Stimulated activated CD4-positive, alpha-beta T cell treated with anti-CD3 and anti-CD28 coated beads, Interleukin-4, amount 100 ng/mL, for 24 hours (primary cell): ENCODE results near the gene PALD1.
"Not testable (repeated sequence)": the region's sequence is repeated elsewhere in the genome, so short reads cannot be mapped to it uniquely, and the experiment has no call there.

Experiments
- DNase-seq: peaks from one replicate; pipeline ENCODE4 v3.0.0-alpha.2; 2020

Gene PALD1

DNA sequence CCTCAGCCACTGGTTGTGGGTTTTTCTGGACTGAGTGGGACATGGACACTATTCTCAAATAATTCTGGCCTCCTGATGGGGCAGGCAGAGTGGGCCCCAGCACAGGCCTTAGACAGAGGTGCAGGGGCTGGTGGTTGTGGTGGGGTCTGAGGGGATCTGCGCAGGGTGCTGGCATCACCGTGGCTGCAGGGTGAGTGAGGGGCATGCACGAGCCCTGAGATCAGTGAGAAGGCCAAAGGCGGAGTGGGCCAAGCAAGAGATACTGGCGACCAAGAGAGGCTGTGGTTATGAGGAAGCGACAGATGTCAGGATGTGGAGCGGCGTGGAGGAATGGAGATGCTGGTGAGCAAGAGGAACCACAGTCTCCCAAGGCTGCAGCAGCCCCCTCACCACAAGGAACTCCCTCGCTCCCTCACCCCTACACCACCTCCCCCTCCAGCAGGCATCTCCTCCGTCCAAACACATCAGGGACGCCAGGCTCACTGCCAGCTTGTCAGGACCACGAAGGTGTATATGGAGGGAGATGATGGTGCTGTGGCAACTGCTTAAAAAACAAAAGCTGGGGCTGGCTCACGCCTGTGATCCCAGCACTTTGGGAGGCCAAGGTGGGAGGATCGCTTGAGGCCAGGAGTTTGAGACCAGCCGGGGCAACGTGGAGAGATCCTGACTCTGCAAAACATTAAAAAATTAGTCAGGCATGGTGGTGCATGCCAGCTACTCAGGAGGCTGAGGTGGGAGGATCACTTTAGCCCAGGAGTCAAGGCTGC, 114.4 kb downstream of the PALD1 start:
- DNase-seq, result no peak

DNA sequence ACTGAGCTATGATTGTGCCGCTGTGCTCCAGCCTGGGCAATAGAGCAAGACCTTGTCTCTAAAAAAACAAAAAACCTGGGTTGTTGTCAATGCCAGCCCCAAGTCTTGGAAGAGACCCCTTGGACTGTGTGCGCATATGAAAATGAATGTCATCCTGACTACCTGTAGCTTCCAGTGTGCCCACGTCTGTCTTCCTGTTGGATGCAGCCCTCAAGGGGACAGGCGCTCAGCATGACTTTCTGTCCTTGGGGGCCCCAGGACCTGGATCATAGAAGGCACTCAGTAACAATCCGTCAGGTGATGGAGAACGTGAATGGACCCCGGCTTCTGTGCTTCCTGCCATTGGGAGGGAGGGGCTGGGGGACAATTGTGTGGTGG, 114.9 kb downstream of the PALD1 start:
- DNase-seq, result no peak

DNA sequence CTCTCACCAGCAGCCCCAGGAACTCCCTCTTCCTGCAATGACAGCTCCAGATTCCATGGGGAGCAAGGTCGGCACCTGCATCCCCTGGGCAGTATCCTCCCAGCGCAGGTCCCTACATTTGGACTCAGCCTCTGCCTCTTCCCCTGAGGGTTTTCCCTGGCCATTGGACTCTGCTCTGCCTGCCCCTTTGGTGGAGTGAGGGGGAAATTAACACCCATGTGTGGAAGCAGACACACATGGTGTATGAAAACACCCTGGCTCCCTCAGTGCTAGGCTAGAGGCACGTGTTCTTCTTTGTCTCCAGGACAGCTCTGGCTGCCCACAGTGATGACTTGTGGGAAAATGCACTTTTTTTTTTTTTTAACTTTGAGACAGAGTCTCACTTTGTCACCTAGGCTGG, 115.6 kb downstream of the PALD1 start:
- DNase-seq, result no peak

DNA sequence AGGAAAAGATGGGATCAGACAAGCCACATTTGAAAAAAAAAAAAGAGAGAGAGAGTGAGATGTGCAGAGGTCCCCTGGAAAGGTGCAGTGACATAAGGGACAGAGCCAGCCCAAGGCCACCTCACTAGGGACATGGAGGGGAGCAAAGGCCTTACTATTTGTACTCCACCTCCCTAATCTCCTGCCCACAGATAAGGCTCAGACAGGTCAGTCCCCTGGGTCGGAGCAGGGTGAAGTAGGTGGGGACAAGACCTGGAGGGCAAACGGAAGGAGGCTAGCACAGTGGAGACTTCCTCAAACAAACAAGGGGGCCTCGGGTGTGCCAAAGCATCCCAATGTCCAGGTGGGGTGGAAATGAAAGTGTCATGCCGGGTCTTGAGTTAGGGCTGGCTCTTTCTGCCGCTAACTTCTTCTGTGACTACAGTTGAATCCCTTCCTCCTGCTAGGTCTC, 117.0 kb downstream of the PALD1 start:
- DNase-seq, result no peak

DNA sequence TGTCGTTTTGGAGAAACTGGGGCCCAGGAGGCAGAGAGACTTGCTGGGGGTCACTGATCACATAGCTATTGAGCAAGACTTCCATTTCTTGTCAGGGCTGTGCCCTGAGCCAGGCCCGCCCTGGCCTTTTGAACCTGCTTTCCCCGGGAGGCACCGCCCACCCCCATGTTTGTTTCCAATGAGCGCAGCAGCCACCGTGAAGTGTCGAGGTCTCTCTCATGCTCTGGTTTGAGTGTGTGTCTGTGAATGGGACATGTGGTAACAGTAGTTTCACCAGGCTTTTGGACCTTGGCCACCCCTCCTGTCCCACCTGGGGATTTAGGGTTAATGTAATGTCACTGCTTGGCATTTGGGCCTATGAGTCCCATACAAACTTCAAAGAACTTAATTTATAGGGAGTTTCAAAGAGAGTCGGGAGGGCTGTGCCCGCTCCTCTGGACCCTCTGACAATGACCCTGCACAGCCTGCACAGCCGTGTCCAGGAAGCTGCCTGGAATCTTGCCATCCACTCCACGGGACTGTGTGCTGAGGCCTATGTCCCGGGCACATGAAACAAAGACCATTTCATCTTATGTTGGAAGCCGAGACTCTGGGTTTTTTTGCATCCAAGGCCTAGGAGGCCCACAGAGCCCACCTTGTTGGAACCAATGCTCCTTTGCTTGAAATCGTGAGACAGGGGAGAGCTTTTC, 117.7 kb downstream of the PALD1 start:
- no peak for DNase-seq

DNA sequence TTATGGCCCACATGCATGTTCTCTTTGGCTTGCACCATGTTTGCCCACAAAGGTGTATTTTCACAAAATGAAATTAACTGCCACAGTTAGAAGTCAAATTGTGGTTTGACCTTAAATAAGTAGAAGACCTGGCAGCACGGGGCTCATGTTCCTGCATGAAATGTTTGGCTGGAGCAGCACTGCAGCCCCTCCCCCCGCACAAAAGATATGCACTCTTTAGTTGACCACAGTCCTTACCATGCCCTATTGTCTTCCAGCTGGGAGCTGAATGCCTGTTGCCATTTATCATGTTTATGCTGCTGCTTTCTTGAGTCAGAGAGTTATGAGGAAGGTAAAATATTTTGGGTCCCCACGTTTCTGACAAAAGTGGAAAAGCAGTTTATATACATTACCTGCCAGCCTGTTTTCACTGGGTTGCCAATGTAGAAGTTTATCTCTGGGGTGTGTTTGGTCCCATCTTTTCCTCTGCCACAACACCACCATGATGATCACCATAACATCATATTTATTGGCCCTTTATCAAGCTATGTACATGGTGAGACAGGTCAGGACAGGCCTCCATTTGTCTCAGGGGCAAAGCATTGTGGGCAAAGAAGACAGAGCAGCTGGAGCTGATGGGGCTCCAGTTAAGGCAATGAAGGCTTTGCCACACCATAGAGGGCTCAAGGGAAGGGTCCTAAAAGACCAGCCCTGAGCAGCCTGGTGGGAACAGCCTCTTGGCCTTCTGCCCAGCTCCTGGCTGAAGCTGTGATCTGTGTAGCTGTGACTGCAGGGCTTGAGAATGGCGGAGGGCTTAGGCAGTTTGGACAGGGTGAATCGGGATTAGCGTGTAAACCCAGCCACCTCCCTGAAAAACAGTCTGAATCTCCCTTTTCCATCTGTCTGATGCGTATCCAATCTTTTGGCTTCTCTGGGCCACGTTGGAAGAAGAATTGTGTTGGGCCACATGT, 118.6 kb downstream of the PALD1 start:
- DNase-seq, result no peak

DNA sequence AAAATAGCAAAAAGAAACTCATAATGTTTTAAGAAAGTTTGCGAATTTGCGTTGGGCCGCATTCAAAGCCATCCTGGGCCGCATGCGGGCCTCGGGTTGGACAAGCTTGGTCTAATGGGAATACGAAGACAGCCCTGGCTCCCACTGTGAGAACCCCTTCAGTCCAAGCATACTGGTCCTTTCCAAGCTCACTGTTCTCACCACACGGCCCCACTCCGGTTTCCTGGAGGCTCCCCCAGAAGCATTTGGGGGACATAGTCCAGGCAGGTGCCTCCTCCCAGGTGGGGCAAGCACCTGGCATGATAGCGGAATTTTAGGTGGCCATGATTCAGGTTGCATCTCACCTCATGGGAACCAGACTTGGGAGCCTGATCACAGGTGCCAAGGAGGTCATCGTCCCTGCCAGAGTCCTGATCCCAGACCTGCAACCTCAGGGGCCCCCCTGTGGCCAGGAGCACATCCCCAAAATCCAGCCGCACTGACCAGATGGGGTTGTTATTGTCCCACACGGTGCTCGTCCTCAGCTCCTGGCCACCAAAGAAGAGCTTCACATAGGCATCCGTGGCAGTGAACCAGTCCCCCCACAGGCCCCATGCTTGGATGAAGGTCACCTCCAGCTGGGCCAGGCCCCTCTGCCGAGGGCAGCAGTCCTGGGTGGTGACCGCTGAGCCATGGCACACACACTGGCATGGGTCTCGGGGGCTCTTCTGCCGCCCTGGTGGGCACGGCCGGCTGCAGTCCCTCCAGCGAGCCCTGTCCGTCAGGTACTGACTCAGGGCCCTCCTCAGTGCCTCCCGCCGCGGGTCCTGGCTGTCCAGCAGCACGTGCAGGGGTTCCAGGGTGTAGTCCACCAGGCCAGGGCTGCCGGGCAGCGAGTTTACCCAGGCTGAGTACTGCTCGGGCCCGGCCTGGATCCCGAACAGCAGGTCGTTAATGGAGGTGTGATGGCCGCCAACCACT, 119.6 kb downstream of the PALD1 start:
- DNase-seq, result no peak

DNA sequence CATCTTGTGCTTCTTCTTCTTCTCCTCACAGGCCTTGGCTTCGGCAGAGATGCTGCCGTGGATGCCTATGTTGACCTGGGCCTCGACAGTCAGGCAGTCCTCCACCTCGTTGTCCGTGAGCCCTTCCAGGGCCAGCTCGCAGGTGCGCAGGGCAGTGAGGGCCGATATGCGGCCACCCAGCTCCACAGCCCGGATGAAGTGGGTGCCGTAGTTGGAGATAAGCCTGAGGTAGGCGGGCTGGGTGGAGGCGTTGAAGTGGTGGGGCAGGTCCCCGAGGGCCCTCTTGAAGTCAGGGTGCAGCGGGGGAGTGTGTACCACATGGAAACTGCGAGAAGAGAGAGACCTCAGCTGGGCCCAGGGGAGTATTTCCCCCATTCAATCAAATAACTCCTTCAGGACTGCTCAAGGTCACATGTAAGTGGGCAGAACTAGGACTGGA, 120.3 kb downstream of the PALD1 start:
- DNase-seq, result no peak

DNA sequence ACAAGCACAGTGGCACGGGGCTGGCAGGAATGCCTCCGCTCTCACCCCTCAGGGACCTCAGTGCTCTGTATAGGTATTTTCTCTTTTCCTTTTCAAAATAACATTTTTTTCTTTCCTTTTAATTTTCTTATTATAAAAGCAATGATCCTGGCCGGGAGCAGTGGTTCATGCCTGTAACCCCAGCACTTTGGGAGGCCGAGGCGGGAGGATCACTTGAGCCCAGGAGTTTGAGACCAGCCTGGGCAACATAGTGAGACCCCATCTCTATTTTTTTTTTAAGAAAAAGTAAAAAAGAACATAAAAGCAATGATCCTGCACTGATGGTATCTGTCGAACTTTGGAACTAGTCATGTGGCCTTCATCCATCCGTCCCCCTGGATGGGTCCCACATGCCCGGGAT, 120.8 kb downstream of the PALD1 start:
- DNase-seq, result no peak

DNA sequence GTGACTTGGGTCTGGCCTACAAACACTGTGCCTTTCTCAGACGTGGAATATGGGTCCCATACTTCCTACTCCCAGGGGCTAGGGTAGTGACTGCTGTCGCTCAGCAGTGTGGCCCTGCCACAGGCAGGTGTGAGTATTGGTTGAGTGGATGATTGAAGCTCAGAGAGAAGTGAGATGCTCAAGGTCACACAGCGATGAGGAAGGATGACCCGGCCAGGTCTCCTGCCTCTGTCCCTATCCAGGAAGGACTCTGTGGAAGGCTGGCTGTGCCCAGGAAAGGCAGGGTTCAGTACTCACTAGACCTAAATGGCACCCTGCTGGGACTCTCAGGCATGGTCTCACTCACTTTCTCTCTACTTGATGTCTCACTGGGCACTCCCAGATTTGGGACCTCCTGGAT, 121.2 kb downstream of the PALD1 start:
- DNase-seq, result no peak

DNA sequence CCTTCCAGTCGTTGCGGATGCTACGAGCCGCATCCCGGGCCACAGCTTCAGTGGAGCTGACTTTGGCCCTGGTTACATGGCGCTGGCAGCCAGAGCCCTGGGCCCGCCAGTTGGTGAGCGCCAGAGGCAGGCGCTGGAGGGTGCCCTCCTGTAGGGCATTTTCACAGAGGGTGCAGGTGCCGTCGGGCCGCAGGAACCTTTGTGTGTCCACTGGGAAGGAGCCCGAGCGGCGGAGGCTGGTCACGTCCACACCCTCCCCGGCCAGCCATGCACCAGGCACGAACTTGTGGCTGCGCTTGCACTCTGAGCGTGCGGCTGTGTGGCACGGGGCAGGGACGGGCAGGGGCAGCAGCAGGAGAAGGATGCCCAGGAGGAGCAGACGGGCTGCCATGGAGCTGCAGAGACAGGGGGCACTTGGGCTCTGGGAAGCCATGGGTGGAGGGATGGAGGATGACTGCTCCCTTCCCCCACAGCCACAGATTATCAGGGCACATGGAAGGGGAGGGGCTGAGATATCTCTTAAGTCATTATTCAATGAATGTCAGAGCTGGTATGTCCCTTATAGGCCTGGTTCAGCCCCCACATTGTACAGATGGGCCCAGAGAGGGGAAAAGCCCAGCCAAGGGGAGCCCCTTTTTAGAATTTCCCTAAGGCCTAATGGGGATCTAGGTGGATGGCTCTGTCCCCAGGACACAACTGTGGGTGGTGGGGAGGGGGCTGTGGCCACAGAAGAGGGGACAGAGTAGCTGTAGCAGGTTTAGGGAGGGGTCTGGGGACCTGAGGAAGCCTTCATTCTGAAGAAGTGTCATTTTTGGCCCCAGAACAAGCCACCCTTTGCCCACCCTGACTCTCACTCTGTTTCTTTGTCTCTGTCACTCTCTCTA, 122.2 kb downstream of the PALD1 start:
- no peak for DNase-seq

DNA sequence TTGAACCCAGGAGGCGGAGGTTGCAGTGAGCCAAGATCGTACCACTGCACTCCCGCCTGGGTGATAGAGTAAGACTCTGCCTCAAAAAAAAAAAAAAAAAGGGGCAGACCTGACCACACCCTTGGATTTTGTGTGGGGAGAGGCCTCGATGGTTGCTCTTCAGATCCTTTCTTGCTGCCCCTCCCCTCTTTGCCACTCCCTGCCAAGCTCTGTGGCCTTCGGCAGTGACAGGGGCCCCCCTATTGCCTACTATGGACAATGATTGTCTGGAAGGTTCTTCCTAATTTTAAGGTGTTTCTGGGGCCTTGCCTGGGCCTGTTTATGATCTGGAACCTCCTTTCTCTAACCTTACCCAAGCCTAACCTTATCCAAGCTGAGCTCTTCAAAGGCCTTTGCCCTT, 123.2 kb downstream of the PALD1 start:
- no peak for DNase-seq

DNA sequence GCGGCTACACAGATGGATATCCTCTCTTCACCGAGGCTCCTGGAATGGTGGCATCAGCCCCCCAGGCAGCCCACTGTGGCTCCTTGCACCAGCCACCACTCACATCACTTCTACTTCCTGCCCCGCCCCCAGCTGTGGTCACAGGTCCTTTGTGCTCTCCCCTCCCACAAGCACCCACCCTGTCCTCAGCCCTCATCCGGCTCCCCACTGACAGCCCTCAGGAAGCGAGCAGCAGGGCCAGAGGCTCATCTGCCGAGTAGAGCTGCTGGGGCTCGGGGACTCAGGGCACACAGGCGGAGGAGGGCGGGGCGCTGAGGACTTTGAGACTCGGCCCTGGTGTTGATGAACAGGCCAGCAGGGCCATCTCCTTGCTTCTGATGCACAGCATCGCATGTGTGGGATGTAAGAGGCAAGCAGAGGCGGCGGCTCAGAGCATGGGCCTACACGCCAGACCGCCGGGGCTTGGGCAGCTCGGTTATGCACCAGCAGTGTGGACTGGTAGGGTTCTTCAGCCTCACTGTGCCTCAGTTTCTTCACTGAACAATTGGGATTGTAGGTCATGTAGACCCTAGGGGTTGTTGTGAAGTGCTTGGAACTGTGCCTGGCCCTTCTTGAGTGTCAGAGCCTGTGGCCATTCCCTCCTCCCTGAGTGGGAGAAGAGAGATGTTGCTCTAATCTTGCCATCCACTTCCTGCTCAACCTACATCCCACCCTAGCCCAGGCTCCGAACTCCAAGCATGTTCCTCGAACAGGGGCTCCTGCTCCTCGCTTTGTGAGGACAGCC, 124.3 kb downstream of the PALD1 start, which contains the start of gene PRF1:
Gene PRF1, minus strand, starts transcription at position 77 of the 784 bp plus-strand sequence. CDS start 1,839 bp downstream, outside the sequence.
- peak; percentile 68 for DNase-seq

DNA sequence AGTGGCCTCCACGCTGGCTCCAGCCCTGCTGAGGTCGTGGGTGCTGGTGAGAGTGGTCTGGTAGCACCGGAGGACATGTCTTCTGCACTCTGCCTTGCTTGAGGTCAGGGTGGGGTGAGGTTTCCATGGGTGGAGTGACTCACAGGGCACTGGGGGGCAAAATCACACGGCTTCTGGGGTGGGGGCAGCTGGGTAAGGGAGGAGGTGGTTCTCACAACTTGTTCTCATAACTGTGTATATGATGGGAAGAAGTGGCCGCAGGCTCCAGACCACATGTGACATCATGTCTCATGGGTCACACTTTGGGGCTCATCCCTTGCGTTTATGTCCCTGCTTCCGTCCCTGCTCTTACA, 124.9 kb downstream of the PALD1 start:
- no peak for DNase-seq

DNA sequence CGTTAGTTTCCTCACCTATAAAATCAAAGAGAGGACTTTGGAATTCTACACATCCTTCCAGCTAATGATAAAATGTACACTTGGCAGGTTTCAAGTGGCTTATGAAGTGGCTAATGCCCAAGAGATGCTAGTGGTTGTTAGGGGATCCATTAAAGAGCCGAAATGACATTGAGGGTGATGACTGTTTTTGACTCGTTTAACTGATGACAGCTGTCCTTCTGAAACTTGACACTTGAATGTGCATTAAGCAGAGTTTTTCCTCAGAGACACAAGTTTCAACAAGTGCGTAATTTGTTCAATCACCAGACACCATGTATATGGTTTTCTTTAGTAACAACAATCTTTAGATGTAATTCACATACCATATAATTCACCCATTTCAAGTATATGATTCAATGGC, 125.5 kb downstream of the PALD1 start:
- DNase-seq, result no peak

DNA sequence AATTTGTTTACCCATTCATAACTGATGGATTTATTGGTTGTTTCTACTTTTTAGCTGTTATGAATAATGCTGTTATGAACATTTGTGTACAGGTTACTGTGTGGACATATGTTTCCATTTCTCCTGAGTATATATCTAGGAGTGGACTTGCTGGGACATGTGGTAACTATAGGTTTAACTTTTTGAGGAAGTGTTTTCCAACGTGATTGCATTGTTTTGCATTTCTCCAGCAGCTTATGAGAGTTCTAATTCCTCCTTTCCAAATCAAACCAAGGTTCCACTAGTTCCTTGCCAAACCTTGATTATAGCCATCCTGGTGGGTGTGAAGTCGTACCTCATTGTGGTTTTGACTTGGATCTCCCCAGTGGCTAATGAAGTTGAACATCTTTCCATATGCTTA, 126.6 kb downstream of the PALD1 start:
- DNase-seq, result no peak

DNA sequence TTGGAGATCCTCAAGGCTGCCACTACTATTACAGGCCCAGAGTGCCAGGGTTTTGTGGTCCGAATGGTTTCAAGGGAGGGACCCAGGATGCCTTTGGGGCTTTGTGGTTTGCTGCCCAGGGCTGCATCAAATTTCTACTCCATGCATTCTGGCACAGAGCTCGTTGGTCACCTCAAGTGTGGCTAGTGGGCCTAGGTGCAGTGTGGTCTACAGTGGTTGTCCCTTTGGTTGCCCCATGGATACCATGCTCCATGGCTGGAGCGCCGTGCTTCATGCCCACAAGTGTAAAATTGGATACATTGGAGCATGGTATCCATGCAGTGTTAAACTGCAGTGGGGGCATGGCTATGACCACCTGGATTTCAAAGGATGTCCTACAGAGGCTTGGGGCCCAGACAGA, 129.4 kb downstream of the PALD1 start:
- no peak for DNase-seq

DNA sequence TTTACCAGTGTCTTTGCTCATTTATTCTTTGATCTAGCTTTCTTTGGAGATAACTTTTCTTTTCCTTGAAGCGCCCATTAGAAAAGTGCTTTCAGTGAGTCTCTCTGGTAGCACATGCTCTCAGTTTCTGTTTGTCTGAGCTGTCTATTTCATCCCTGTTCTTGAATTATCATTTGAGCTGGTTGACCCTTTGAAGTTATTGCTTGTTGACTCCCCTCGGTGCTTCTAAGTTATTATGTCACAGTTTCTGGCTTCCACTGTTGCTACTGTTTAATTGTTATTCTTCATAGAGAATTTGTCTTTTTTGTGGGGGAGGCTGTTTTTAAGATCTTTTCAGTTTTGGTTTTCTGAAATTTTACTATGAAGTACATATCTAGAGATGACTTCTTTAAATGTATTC, 135.4 kb downstream of the PALD1 start:
- no peak for DNase-seq

DNA sequence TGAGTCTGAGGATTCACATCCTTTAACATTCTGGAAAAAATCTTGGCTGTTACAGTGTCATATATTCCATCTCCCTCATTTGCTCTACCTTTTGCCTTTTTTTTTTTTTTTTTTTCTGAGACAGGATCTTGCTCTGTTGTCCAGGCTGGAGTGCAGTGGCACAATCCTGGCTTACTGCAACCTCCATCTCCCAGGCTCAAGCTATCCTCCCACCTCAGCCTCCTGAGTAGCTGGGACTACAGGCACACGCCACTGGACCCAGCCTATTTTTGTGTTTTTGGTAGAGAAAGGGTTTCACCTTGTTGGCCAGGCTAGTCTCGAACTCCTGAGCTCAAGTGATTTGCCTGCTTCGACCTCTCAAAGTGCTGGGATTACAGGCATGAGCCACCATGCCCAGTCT, 135.8 kb downstream of the PALD1 start:
- DNase-seq, result not testable (repeated sequence)

DNA sequence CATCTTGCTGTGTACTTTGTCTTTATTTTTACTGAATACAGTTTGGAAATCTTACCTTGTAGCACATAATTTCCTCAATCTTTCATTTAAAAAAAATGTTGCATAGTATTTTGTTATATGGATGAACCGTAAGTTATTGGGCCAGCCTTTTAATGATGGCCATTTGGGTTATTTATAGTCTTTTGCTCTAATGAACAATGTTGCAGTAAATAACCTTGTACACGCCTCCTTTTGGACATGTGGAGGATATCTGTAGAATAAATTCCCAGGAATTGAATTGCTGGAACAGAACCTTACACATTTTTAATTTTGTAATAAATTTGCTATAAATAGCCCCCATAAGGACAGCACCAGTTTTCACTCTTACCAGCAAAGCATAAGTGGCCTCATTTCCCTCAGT, 136.6 kb downstream of the PALD1 start:
- no peak for DNase-seq
